Measurements from ENCODE around the gene NOP9. TPM values are rescaled to one million over a fixed set of nuclear protein-coding genes. Genes with fewer than 3 reads are reported as not detected.

The NOP9 gene
- total and polyA plus RNA-seq, 2 experiments from 2014 or later, result 3.7 to 13.2 TPM

GRCh38 chr14:24255438-24255837 is 44.2 kb upstream of the NOP9 start:
- no peak overlapping the region for H3K4me2 ChIP-seq
- H3K27me3 ChIP-seq, result no peaks in the 10 kb centered on the region
- no peaks in the 10 kb centered on the region for H4K20me1 ChIP-seq (ENCODE audit: insufficient read depth, poor library complexity, severe bottlenecking)
- TF ChIP-seq EZH2phosphoT487 (IDR thresholded peaks at IDR 0.05; ENCODE audit: low read depth, severe bottlenecking, unreplicated experiment) (no peak), EZH2 (IDR thresholded peaks at IDR 0.05; ENCODE audit: borderline replicate concordance) (no peak)
- TF ChIP-seq, protein P1, sequence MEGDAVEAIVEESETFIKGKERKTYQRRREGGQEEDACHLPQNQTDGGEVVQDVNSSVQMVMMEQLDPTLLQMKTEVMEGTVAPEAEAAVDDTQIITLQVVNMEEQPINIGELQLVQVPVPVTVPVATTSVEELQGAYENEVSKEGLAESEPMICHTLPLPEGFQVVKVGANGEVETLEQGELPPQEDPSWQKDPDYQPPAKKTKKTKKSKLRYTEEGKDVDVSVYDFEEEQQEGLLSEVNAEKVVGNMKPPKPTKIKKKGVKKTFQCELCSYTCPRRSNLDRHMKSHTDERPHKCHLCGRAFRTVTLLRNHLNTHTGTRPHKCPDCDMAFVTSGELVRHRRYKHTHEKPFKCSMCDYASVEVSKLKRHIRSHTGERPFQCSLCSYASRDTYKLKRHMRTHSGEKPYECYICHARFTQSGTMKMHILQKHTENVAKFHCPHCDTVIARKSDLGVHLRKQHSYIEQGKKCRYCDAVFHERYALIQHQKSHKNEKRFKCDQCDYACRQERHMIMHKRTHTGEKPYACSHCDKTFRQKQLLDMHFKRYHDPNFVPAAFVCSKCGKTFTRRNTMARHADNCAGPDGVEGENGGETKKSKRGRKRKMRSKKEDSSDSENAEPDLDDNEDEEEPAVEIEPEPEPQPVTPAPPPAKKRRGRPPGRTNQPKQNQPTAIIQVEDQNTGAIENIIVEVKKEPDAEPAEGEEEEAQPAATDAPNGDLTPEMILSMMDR (IDR thresholded peaks at IDR 0.05; ENCODE audit: poor library complexity), result no peak
- no peaks in the 10 kb centered on the region for H3K9me3 ChIP-seq (ENCODE audit: low read depth)
- H3K36me3 ChIP-seq (replicated peaks; ENCODE audit: insufficient read depth, low read depth), result no peaks in the 10 kb centered on the region
- H3K4me1 ChIP-seq (ENCODE audit: insufficient read depth), result peaks cover 8% of the 10 kb centered on the region
- H3K9me2 ChIP-seq (replicated peaks; ENCODE audit: insufficient read depth), result no peaks in the 10 kb centered on the region
- 83% methylated on average over 8 of the region's 8 CpGs for WGBS (ENCODE audit: low lambda C conversion rate, missing lambda C conversion rate)
- DNase-seq (ENCODE audit: low spot score), result no peak
- no peak overlapping the region for H2AFZ ChIP-seq
- H3K79me2 ChIP-seq, result no peaks in the 10 kb centered on the region
- no peak overlapping the region for H3K4me3 ChIP-seq
- no peak overlapping the region for H3K27ac ChIP-seq

DNA sequence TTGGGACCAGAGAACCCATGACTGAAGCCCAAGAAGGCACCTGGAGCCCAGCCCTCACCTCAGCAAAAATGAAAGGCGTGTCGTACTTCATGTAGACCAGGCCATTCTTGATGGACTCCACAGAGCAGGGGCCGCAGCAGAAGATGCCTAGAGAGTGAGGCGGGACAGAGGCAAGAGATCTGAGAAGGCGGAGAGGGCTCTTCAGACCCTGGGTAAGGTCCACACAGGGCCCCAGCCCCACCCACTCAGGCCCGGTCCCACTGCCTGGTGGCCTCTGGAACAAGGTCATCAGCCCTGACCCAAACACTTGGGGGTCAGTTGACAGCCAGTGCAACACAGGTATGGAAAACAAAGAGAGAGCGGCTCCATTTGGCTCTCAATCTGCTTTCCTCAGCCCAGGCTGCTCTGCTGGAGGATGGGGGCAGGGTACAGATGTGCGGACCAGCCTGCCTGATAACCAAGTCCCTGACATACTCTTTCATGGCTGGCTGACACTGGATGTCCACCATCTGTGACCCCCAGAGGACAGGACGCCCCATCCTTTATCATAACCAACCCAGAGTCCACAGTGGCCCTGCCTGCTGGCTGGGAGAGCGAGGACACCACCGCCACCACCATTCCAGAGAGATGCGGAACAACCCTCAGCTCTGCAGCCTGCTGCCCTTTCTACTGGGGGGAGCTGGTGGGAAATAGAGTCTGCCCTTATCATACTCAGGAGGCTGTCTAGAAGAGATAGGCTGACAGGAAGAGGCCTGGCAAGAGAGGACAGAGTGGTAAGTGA is 43.5 kb upstream of the NOP9 start:
- WGBS (ENCODE audit: low lambda C conversion rate, missing lambda C conversion rate), result 89% methylated on average over 12 of the region's 12 CpGs
- Histone ChIP-seq H3K9me2 (replicated peaks; ENCODE audit: insufficient read depth) (no peaks in the 10 kb centered on the region), H3K9me3 (ENCODE audit: low read depth) (no peaks in the 10 kb centered on the region), H2AFZ (no peak overlapping the region), H3K27me3 (no peaks in the 10 kb centered on the region), H3K4me2 (no peak overlapping the region), H3K4me3 (no peak overlapping the region), H3K36me3 (replicated peaks; ENCODE audit: insufficient read depth, low read depth) (no peaks in the 10 kb centered on the region), H3K4me1 (ENCODE audit: insufficient read depth) (peaks cover 8% of the 10 kb centered on the region), H4K20me1 (ENCODE audit: insufficient read depth, poor library complexity, severe bottlenecking) (no peaks in the 10 kb centered on the region), H3K79me2 (no peaks in the 10 kb centered on the region), H3K27ac (no peak overlapping the region)
- TF ChIP-seq, protein P1 (IDR thresholded peaks at IDR 0.05; ENCODE audit: poor library complexity), result no peak
- TF ChIP-seq EZH2 (IDR thresholded peaks at IDR 0.05; ENCODE audit: borderline replicate concordance) (no peak), EZH2phosphoT487 (IDR thresholded peaks at IDR 0.05; ENCODE audit: low read depth, severe bottlenecking, unreplicated experiment) (no peak)
- DNase-seq (ENCODE audit: low spot score), result no peak

DNA sequence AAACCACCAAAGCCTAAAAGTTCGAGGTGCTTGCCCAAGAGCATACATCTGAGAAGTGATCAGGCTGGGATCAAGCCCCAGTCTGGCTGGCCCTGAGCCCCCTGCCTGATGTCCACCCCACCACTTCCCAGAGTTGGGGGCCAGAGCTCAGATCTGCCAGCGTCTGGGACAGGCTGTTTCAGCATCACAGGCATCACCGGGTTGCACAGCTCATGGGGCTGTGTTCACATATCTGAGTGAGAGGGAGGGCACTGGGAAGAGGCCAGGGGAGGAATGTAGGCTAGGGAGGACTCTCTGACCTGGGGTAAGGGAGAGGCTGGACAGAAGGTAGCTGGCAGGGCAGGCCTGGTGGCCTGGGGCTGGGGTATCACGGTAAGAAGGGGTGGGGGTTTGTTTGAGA is 42.7 kb upstream of the NOP9 start:
- H3K79me2 ChIP-seq, result no peaks in the 10 kb centered on the region
- no peaks in the 10 kb centered on the region for H3K27me3 ChIP-seq
- 90% methylated on average over 4 of the region's 4 CpGs for WGBS (ENCODE audit: low lambda C conversion rate, missing lambda C conversion rate)
- H3K4me3 ChIP-seq, result no peak overlapping the region
- no peaks in the 10 kb centered on the region for H3K9me3 ChIP-seq (ENCODE audit: low read depth)
- no peak overlapping the region for H2AFZ ChIP-seq
- no peak overlapping the region for H3K27ac ChIP-seq
- peaks cover 8% of the 10 kb centered on the region for H3K4me1 ChIP-seq (ENCODE audit: insufficient read depth)
- H3K36me3 ChIP-seq (replicated peaks; ENCODE audit: insufficient read depth, low read depth), result no peaks in the 10 kb centered on the region
- H3K9me2 ChIP-seq (replicated peaks; ENCODE audit: insufficient read depth), result no peaks in the 10 kb centered on the region
- H3K4me2 ChIP-seq, result no peak overlapping the region
- no peak for DNase-seq (ENCODE audit: low spot score)
- TF ChIP-seq EZH2phosphoT487 (IDR thresholded peaks at IDR 0.05; ENCODE audit: low read depth, severe bottlenecking, unreplicated experiment) (no peak), EZH2 (IDR thresholded peaks at IDR 0.05; ENCODE audit: borderline replicate concordance) (no peak)
- TF ChIP-seq, protein P1 (IDR thresholded peaks at IDR 0.05; ENCODE audit: poor library complexity), result no peak
- no peaks in the 10 kb centered on the region for H4K20me1 ChIP-seq (ENCODE audit: insufficient read depth, poor library complexity, severe bottlenecking)

Measured in hepatocyte (in vitro differentiated cells).